ENCODE results near the gene STEAP2. TPM values are rescaled to one million over a fixed set of nuclear protein-coding genes. Genes with fewer than 3 reads are reported as not detected.
A peak's percentile ranks its signal among the peaks of the same experiment; 100 is the strongest.

Gene STEAP2
- total RNA-seq, 1 donor from 2014 or later, result not detected

DNA sequence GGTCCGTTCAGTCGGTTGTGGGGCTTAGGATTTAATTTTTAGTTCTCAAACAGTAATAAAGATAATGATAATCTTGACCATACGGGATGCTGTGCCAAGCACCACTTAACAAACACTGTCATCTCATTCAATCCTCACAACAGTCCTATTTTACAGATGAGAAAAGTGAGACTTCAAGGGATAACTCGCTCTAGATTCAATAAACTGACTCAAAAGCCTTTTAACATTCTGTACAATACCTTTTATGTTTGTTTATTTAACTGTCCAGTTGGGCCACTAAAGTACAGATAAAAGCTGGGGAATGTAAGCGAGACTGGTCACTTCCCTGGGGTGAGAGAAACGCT, 33.0 kb downstream of the STEAP2 start:
- DNase-seq (ENCODE audit: extremely low spot score, unreplicated experiment), result no peak
- TF ChIP-seq CTCF (IDR thresholded peaks at IDR 0.05), result no peak
- H3K27ac Mint-ChIP-seq (ENCODE audit: unreplicated experiment), result no peak overlapping the region
- H3K9me3 Mint-ChIP-seq (ENCODE audit: unreplicated experiment), result no peaks in the 10 kb centered on the region
- peaks cover 17% of the 10 kb centered on the region for H3K4me1 Mint-ChIP-seq (ENCODE audit: unreplicated experiment)
- H3K27me3 Mint-ChIP-seq (ENCODE audit: unreplicated experiment), result peaks cover 57% of the 10 kb centered on the region
- H3K36me3 Mint-ChIP-seq (ENCODE audit: unreplicated experiment), result no peaks in the 10 kb centered on the region
- H3K4me3 Mint-ChIP-seq (ENCODE audit: unreplicated experiment), result peak overlapping the region; percentile 82

DNA sequence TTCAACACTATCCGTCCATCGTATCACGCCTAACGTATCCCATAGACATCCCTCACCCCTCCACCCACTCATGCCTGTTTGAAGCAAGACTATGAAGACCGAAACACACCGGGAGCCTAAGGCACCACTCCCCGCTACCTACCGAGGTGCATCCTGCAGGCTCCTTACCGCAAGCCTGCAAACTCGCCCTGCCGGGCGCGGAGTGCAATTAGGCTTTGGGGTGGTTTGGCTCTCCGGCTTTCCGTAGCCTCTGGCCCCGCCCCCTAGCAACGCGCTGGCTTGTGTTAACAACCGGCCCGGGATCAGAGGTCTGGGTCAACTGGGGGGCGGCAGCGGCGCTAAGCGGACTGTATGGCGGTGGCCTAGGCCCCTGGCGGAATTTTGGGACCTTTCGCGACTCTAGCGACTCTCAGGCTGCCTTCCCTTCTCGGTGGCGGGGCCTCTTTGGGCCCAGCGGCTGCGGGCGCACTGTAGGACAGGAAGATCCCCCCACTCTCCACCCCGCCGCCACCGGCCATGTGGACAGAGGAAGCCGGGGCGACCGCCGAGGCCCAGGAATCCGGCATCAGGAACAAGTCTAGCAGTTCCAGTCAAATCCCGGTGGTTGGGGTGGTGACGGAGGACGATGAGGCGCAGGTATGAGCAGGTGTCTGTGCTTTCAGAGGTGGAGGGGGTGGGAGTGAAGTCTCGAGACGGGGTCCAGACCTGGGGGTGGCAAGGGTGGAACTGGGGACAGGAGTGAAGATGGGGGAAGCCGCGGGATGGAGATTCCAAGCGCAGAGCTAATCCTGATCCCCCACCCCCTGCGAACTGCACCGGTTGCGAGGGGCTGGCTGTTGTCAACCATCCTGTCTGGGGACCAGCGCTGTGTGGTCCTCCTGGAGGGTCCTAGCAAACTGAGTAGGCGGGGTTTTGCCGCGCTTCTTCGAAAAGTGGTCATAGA, 33.6 kb downstream of the STEAP2 start, which contains the start of gene CFAP69:
CFAP69 (plus strand) TSS at position 266 of the 943 bp plus-strand sequence; CDS start at position 517, 251 bp downstream.
- no peaks in the 10 kb centered on the region for H3K9me3 Mint-ChIP-seq (ENCODE audit: unreplicated experiment)
- peak within 1 kb of the TSS; percentile 82 for H3K4me3 Mint-ChIP-seq (ENCODE audit: unreplicated experiment)
- no peaks in the 10 kb centered on the region for H3K36me3 Mint-ChIP-seq (ENCODE audit: unreplicated experiment)
- H3K4me1 Mint-ChIP-seq (ENCODE audit: unreplicated experiment), result peaks cover 17% of the 10 kb centered on the region
- H3K27ac Mint-ChIP-seq (ENCODE audit: unreplicated experiment), result peak within 1 kb of the TSS; percentile 70
- H3K27me3 Mint-ChIP-seq (ENCODE audit: unreplicated experiment), result peaks cover 62% of the 10 kb centered on the region
- DNase-seq (ENCODE audit: extremely low spot score, unreplicated experiment), result peak; percentile 92
- peak; percentile 27 for TF ChIP-seq CTCF (IDR thresholded peaks at IDR 0.05)

DNA sequence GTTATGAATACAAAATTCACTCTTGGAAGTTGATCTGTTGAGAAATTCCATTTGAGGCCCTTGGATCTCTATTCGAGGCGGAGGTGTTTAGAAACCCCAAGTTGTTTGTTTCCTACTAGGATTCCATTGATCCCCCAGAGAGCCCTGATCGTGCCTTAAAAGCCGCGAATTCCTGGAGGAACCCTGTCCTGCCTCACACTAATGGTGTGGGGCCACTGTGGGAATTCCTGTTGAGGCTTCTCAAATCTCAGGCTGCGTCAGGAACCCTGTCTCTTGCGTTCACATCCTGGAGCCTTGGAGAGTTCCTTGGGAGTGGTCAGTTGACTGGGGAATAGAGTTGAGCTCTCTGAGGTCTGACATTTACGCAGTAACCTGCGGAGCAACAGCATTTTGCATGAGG, 34.6 kb downstream of the STEAP2 start:
- Mint-ChIP-seq H3K9me3 (ENCODE audit: unreplicated experiment) (no peaks in the 10 kb centered on the region), H3K27ac (ENCODE audit: unreplicated experiment) (no peak overlapping the region), H3K27me3 (ENCODE audit: unreplicated experiment) (peaks cover 64% of the 10 kb centered on the region), H3K36me3 (ENCODE audit: unreplicated experiment) (no peaks in the 10 kb centered on the region), H3K4me1 (ENCODE audit: unreplicated experiment) (peaks cover 17% of the 10 kb centered on the region), H3K4me3 (ENCODE audit: unreplicated experiment) (peak overlapping the region; percentile 82)
- no peak for TF ChIP-seq CTCF (IDR thresholded peaks at IDR 0.05)
- no peak for DNase-seq (ENCODE audit: extremely low spot score, unreplicated experiment)

DNA sequence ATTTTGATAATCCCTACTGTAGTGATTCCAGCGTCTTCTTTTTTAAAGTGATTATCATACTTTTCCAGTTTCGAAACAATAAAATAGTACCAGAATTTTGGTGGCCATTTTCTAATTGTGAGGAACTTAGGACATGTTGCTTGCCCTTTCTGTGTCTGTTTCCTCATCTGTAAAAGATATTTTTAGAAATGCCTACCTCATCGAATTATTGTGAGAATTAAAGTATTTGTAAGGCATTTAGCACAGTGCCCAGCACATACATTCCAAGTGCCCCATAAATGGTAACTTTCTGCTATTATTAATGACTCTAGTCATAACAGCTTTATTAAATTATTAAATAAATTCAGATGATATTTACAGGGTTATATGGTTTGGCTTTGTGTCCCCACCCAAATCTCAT, 37.2 kb downstream of the STEAP2 start:
- Mint-ChIP-seq H3K9me3 (ENCODE audit: unreplicated experiment) (no peaks in the 10 kb centered on the region), H3K27ac (ENCODE audit: unreplicated experiment) (no peak overlapping the region), H3K4me1 (ENCODE audit: unreplicated experiment) (peaks cover 17% of the 10 kb centered on the region), H3K27me3 (ENCODE audit: unreplicated experiment) (peaks cover 59% of the 10 kb centered on the region), H3K4me3 (ENCODE audit: unreplicated experiment) (no peak overlapping the region), H3K36me3 (ENCODE audit: unreplicated experiment) (no peaks in the 10 kb centered on the region)
- no peak for DNase-seq (ENCODE audit: extremely low spot score, unreplicated experiment)
- TF ChIP-seq CTCF (IDR thresholded peaks at IDR 0.05), result no peak

DNA sequence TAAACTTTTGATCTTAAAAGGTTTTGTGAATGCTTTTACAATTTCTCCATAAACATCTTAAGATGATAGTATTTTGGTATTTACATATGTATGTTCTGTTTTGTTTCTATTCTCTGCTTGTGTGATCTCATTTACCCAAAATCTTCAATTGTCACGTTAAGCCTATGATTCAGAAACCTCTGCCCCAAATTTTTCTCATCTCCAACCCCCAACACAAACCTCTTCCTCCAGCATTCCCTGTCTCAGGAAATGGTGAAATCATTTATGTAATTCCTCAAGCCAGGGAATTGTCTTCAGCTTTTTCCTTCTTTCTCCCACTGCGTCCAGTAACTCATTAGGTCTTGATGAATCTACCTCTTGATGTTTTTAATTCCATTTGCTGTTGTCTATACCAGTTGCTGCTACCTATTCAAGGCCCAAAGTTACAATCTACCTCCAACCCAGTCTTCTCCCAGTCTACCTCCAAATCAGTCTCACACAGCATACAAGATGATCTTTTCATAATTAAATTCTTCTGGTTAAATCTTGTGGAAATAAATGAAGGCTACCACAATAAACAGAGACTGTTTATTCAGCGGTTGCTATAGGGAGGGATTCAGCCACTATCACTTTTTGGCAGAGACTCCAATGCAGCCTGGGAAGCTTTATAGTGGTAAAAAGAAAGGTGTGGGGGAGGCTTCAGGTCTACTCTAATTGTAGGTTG, 39.2 kb downstream of the STEAP2 start:
- Mint-ChIP-seq H3K27me3 (ENCODE audit: unreplicated experiment) (peaks cover 54% of the 10 kb centered on the region), H3K27ac (ENCODE audit: unreplicated experiment) (no peak overlapping the region), H3K4me1 (ENCODE audit: unreplicated experiment) (peaks cover 6% of the 10 kb centered on the region), H3K9me3 (ENCODE audit: unreplicated experiment) (no peaks in the 10 kb centered on the region), H3K4me3 (ENCODE audit: unreplicated experiment) (no peak overlapping the region), H3K36me3 (ENCODE audit: unreplicated experiment) (no peaks in the 10 kb centered on the region)
- DNase-seq (ENCODE audit: extremely low spot score, unreplicated experiment), result no peak
- TF ChIP-seq CTCF (IDR thresholded peaks at IDR 0.05), result no peak

Measured in osteocyte (in vitro differentiated cells).